ENCODE measurements around the gene CCNT1. TPM values are rescaled to one million over a fixed set of nuclear protein-coding genes. Genes with fewer than 3 reads are reported as not detected.

Gene CCNT1
- total and polyA plus RNA-seq, 2 of the 13 experiments (the other 11 are each of a cell fraction or from before 2014, with no cell fraction given), result 18.0 to 28.2 TPM

DNA sequence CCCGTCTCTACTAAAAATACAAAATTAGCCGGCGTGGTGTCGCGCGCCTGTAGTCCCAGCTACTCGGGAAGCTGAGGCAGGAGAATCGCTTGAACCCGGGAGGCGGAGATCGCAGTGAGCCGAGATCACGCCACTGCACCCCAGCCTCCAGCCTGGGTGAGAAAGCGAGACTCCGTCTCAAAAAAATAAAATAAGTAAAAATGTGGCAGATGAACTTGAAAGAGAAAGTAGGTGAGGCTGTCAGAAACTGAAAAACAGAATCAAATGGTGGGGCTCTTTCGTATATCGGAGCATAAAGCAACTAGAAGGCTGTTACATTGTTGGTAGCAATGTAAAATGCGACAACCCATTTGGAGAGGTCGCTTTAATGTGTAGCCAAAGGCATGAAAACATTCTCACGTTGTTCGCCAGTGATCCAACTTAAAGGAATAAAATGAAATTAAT lies 767 bp upstream of the CCNT1 start (continued):
- TF ChIP-seq, protein P1, sequence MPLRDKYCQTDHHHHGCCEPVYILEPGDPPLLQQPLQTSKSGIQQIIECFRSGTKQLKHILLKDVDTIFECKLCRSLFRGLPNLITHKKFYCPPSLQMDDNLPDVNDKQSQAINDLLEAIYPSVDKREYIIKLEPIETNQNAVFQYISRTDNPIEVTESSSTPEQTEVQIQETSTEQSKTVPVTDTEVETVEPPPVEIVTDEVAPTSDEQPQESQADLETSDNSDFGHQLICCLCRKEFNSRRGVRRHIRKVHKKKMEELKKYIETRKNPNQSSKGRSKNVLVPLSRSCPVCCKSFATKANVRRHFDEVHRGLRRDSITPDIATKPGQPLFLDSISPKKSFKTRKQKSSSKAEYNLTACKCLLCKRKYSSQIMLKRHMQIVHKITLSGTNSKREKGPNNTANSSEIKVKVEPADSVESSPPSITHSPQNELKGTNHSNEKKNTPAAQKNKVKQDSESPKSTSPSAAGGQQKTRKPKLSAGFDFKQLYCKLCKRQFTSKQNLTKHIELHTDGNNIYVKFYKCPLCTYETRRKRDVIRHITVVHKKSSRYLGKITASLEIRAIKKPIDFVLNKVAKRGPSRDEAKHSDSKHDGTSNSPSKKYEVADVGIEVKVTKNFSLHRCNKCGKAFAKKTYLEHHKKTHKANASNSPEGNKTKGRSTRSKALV (CRISPR knock-in tag; IDR thresholded peaks at IDR 0.05), result no peak
- TF ChIP-seq, protein P2, sequence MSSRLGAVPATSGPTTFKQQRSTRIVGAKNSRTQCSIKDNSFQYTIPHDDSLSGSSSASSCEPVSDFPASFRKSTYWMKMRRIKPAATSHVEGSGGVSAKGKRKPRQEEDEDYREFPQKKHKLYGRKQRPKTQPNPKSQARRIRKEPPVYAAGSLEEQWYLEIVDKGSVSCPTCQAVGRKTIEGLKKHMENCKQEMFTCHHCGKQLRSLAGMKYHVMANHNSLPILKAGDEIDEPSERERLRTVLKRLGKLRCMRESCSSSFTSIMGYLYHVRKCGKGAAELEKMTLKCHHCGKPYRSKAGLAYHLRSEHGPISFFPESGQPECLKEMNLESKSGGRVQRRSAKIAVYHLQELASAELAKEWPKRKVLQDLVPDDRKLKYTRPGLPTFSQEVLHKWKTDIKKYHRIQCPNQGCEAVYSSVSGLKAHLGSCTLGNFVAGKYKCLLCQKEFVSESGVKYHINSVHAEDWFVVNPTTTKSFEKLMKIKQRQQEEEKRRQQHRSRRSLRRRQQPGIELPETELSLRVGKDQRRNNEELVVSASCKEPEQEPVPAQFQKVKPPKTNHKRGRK (CRISPR knock-in tag; IDR thresholded peaks at IDR 0.05), result no peak
- TF ChIP-seq MAFG (CRISPR knock-in tag; IDR thresholded peaks at IDR 0.05) (no peak), GFI1 (CRISPR knock-in tag; IDR thresholded peaks at IDR 0.05; ENCODE audit: borderline replicate concordance) (0 out of 2 replicates have a peak, but pooled peaks have one; percentile 33), ZSCAN20 (CRISPR knock-in tag; IDR thresholded peaks at IDR 0.05; ENCODE audit: borderline replicate concordance) (0 out of 2 replicates have a peak, but pooled peaks have one; percentile 4), ETV6 (CRISPR knock-in tag; conservative IDR thresholded peaks at IDR 0.05) (no peak), BHLHE40 (IDR thresholded peaks at IDR 0.05; ENCODE audit: low read length) (no peak), TCF12 (IDR thresholded peaks at IDR 0.05) (no peak), TCF12 (CRISPR knock-in tag; IDR thresholded peaks at IDR 0.05) (0 out of 2 replicates have a peak, but pooled peaks have one; percentile 2), ZMYM3 (CRISPR knock-in tag; IDR thresholded peaks at IDR 0.05) (0 out of 2 replicates have a peak, but pooled peaks have one; percentile 25)
- TF ChIP-seq, protein P3, sequence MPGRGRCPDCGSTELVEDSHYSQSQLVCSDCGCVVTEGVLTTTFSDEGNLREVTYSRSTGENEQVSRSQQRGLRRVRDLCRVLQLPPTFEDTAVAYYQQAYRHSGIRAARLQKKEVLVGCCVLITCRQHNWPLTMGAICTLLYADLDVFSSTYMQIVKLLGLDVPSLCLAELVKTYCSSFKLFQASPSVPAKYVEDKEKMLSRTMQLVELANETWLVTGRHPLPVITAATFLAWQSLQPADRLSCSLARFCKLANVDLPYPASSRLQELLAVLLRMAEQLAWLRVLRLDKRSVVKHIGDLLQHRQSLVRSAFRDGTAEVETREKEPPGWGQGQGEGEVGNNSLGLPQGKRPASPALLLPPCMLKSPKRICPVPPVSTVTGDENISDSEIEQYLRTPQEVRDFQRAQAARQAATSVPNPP (CRISPR knock-in tag; IDR thresholded peaks at IDR 0.05), result no peak
- TF ChIP-seq, protein P4, sequence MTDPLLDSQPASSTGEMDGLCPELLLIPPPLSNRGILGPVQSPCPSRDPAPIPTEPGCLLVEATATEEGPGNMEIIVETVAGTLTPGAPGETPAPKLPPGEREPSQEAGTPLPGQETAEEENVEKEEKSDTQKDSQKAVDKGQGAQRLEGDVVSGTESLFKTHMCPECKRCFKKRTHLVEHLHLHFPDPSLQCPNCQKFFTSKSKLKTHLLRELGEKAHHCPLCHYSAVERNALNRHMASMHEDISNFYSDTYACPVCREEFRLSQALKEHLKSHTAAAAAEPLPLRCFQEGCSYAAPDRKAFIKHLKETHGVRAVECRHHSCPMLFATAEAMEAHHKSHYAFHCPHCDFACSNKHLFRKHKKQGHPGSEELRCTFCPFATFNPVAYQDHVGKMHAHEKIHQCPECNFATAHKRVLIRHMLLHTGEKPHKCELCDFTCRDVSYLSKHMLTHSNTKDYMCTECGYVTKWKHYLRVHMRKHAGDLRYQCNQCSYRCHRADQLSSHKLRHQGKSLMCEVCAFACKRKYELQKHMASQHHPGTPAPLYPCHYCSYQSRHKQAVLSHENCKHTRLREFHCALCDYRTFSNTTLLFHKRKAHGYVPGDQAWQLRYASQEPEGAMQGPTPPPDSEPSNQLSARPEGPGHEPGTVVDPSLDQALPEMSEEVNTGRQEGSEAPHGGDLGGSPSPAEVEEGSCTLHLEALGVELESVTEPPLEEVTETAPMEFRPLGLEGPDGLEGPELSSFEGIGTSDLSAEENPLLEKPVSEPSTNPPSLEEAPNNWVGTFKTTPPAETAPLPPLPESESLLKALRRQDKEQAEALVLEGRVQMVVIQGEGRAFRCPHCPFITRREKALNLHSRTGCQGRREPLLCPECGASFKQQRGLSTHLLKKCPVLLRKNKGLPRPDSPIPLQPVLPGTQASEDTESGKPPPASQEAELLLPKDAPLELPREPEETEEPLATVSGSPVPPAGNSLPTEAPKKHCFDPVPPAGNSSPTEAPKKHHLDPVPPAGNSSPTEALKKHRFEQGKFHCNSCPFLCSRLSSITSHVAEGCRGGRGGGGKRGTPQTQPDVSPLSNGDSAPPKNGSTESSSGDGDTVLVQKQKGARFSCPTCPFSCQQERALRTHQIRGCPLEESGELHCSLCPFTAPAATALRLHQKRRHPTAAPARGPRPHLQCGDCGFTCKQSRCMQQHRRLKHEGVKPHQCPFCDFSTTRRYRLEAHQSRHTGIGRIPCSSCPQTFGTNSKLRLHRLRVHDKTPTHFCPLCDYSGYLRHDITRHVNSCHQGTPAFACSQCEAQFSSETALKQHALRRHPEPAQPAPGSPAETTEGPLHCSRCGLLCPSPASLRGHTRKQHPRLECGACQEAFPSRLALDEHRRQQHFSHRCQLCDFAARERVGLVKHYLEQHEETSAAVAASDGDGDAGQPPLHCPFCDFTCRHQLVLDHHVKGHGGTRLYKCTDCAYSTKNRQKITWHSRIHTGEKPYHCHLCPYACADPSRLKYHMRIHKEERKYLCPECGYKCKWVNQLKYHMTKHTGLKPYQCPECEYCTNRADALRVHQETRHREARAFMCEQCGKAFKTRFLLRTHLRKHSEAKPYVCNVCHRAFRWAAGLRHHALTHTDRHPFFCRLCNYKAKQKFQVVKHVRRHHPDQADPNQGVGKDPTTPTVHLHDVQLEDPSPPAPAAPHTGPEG (CRISPR knock-in tag; IDR thresholded peaks at IDR 0.05), result no peak
